ENCODE data around the gene LRRC37A3.
"Not testable (repeated sequence)": the region's sequence is repeated elsewhere in the genome, so short reads cannot be mapped to it uniquely, and the experiment has no call there.

Gene LRRC37A3

GRCh38 chr17:64847504-64848466 is 71.5 kb downstream of the LRRC37A3 start:
- H3K27ac ChIP-seq, result not testable (repeated sequence)
- peak; percentile 71 for TF ChIP-seq CTCF (IDR thresholded peaks at IDR 0.05)

- H3K27ac ChIP-seq, result not testable (repeated sequence)
Measured at GRCh38 chr17:64846892-64847291, 72.4 kb downstream of the LRRC37A3 start.

GRCh38 chr17:64843918-64844317 is 75.4 kb downstream of the LRRC37A3 start:
- H3K27ac ChIP-seq, result not testable (repeated sequence)

- H3K27ac ChIP-seq, result not testable (repeated sequence)
Measured at GRCh38 chr17:64842900-64843299, 76.4 kb downstream of the LRRC37A3 start.

- H3K27ac ChIP-seq, result not testable (repeated sequence)
Measured at GRCh38 chr17:64840960-64841359, 78.3 kb downstream of the LRRC37A3 start.

- H3K27ac ChIP-seq, result not testable (repeated sequence)
Measured at GRCh38 chr17:64838513-64838912, 80.8 kb downstream of the LRRC37A3 start.

GRCh38 chr17:64837018-64837761 is 82.1 kb downstream of the LRRC37A3 start:
- peak overlapping the region; percentile 20; the same call in 1 of the 2 replicates for H3K27ac ChIP-seq

- not testable (repeated sequence) for H3K27ac ChIP-seq
Measured at GRCh38 chr17:64836623-64837017, 82.7 kb downstream of the LRRC37A3 start.

- not testable (repeated sequence) for H3K27ac ChIP-seq
Measured at GRCh38 chr17:64834060-64834459, 85.2 kb downstream of the LRRC37A3 start.

GRCh38 chr17:64830631-64831040 is 88.6 kb downstream of the LRRC37A3 start:
- not testable (repeated sequence) for H3K27ac ChIP-seq

GRCh38 chr17:64829824-64830630 is 89.3 kb downstream of the LRRC37A3 start:
- not testable (repeated sequence) for H3K27ac ChIP-seq

- H3K27ac ChIP-seq, result not testable (repeated sequence)
Measured at GRCh38 chr17:64829068-64829467, 90.2 kb downstream of the LRRC37A3 start.

GRCh38 chr17:64818904-64819303 is 100.4 kb downstream of the LRRC37A3 start:
- not testable (repeated sequence) for H3K27ac ChIP-seq

- H3K27ac ChIP-seq, result peak overlapping the region; percentile 56
Measured at GRCh38 chr17:64815833-64816198, 103.5 kb downstream of the LRRC37A3 start.

- H3K27ac ChIP-seq, result peak overlapping the region; percentile 56
Measured at GRCh38 chr17:64814993-64815832, 104.1 kb downstream of the LRRC37A3 start.

- H3K27ac ChIP-seq, result not testable (repeated sequence)
Measured at GRCh38 chr17:64808178-64808977, 110.9 kb downstream of the LRRC37A3 start.
